Measurements from ENCODE around the gene PPFIBP1. TPM values are rescaled to one million over a fixed set of nuclear protein-coding genes. Genes with fewer than 3 reads are reported as not detected.

Gene PPFIBP1
- total and polyA plus RNA-seq, 2 of the 8 experiments (the other 6 are each of a cell fraction or from before 2014, with no cell fraction given), result 7.7 to 31.3 TPM

DNA sequence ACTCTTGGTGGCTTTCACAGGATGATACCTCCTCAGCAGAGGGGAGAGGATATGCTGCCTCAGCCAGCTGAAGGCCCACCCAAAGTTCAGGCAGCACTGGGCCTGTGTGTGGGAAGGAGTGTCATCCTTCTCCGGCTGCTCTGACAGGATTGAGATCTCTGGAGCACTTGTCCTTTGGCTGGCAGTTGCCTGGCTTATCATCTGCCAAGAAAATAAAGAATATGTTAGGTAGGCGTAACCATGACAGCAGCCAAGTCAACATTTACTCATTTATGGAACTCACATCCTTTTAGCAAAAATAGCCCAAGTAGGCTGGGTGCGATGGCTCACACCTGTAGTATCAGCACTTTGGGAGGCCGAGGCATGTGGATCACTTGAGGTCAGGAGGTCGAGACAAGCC is 68.5 kb downstream of the PPFIBP1 start:
- Histone ChIP-seq H2AFZ (ENCODE audit: low read length) (no peak overlapping the region), H4K20me1 (replicated peaks in 1 of 2; ENCODE audit: control insufficient read depth in 1 of 2, insufficient read depth in 2 of 2, low read length in 2 of 2) (peaks cover 0 to 2% of the 10 kb centered on the region in 2 experiments), H3K79me1 (ENCODE audit: low read depth, low read length) (no peaks in the 10 kb centered on the region), H3K27ac (ENCODE audit: low read depth, low read length) (no peak overlapping the region), H3K4ac (replicated peaks; ENCODE audit: insufficient read length, low read depth, low read length) (no peak overlapping the region), H4K5ac (ENCODE audit: insufficient read length, low read depth, low read length) (no peak overlapping the region), H3K18ac (ENCODE audit: extremely low read depth, low read length) (no peak overlapping the region), H3K36me3 (ENCODE audit: control insufficient read depth in 2 of 4, insufficient read depth in 4 of 4, low read length in 3 of 4) (no peaks in the 10 kb centered on the region), H2BK120ac (replicated peaks; ENCODE audit: low read depth, low read length) (no peak overlapping the region), H2AK5ac (ENCODE audit: low read depth, low read length) (no peak overlapping the region), H2BK15ac (ENCODE audit: low read length) (no peak overlapping the region), H3K56ac (replicated peaks; ENCODE audit: insufficient read length, low read depth, low read length) (no peak overlapping the region), H3K9ac (replicated peaks in 1 of 4; ENCODE audit: extremely low read depth in 1 of 4, low read depth in 3 of 4, low read length in 3 of 4) (no peak overlapping the region), H3K4me3 (ENCODE audit: extremely low read depth in 1 of 4, insufficient read depth in 2 of 4, low read depth in 3 of 4, low read length in 4 of 4) (no peak overlapping the region), H3K23ac (ENCODE audit: insufficient read length) (no peak overlapping the region), H3K23me2 (ENCODE audit: low read depth, low read length) (no peaks in the 10 kb centered on the region), H2BK5ac (ENCODE audit: low read depth, low read length) (no peak overlapping the region), H4K91ac (replicated peaks; ENCODE audit: insufficient read length, low read length) (no peak overlapping the region), H3K4me1 (replicated peaks in 1 of 4; ENCODE audit: control insufficient read depth in 3 of 4, insufficient read depth in 4 of 4, low read length in 3 of 4) (peaks cover 0 to 3% (median 0%) of the 10 kb centered on the region in 4 experiments; a peak in 1 of 7 replicates), H2BK20ac (ENCODE audit: low read length) (no peak overlapping the region), H3K14ac (ENCODE audit: insufficient read length) (no peak overlapping the region), H3K79me2 (ENCODE audit: control insufficient read depth in 1 of 2, insufficient read depth in 2 of 2, low read length in 2 of 2) (no peaks in the 10 kb centered on the region), H3K4me2 (ENCODE audit: insufficient read depth in 1 of 2, low read depth in 2 of 2, low read length in 2 of 2) (no peak overlapping the region), H3K27me3 (replicated peaks in 1 of 4; ENCODE audit: control insufficient read depth in 3 of 4, extremely low read depth in 1 of 4, insufficient read depth in 3 of 4, low read length in 3 of 4) (no peaks in the 10 kb centered on the region), H4K8ac (ENCODE audit: extremely low read depth, insufficient read depth, low read length) (no peak overlapping the region), H3K9me3 (ENCODE audit: insufficient read depth in 2 of 2, low read depth in 1 of 2, low read length in 1 of 2) (no peaks in the 10 kb centered on the region), H2BK12ac (ENCODE audit: low read depth, low read length) (no peak overlapping the region)
- FAIRE-seq (no peak), DNase-seq (ENCODE audit: low read depth in 1 of 2, low spot score in 2 of 2) (no peak)
- TF ChIP-seq POLR2AphosphoS5 (IDR thresholded peaks at IDR 0.05; ENCODE audit: low read depth, low read length) (no peak), POLR2A (IDR thresholded peaks at IDR 0.05; ENCODE audit: control extremely low read depth in 1 of 2, low read depth in 2 of 2, low read length in 2 of 2) (no peak), NRF1 (IDR thresholded peaks at IDR 0.05; ENCODE audit: low read depth, low read length) (no peak), NANOG (IDR thresholded peaks at IDR 0.05; ENCODE audit: insufficient read depth, low read depth, low read length, poor library complexity, severe bottlenecking) (no peak), BRCA1 (IDR thresholded peaks at IDR 0.05; ENCODE audit: low read depth, low read length) (no peak), POU5F1 (IDR thresholded peaks at IDR 0.05; ENCODE audit: low read depth, low read length) (no peak)
- TF ChIP-seq, protein P1, sequence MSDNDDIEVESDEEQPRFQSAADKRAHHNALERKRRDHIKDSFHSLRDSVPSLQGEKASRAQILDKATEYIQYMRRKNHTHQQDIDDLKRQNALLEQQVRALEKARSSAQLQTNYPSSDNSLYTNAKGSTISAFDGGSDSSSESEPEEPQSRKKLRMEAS (IDR thresholded peaks at IDR 0.05), result no peak
- ChIA-PET CTCF (ENCODE audit: partially characterized antibody) (no interaction called here), POLR2A (ENCODE audit: partially characterized antibody) (interaction anchor here (1.0 kb wide), 1 partner anchor 21 kb away, joined by 3 read pairs; no protein-coding TSS in a partner anchor)
- whole genome bisulfite sequencing, 2 experiments (ENCODE audit: extremely low coverage in 1 of 2, insufficient coverage in 1 of 2, insufficient read length in 1 of 2, insufficient replicate concordance in 2 of 2, low coverage in 1 of 2, low lambda C conversion rate in 2 of 2, missing lambda C conversion rate in 1 of 2), result 94% methylated on average over 5 of the region's 5 CpGs; no CpG with 5 or more reads in 1 of the 2 experiments

Data from H1 (cell line).